ENCODE measurements around the gene OR52A1.
"Not testable (repeated sequence)": the region's sequence is repeated elsewhere in the genome, so short reads cannot be mapped to it uniquely, and the experiment has no call there.

OR52A1 gene

DNA sequence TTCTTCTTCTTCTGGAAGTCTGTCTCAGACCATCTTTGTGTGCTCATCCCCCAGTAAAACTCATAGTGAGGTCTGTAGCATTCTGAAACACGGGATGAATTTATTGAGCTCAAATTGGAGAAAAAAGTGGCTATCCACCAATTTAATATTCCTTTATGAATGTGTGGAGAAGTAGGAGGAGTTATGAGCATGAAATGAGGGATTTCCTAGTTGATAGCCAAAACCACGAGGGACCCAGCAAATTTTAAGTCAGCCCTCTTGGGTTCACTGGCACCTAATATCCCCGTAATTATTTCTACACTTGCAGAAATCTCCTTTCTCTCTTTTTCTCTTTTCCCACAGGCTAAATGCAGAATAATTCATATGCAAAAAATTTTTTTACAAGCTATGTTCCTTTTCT lies at the start of gene OR52A1:
OR52A1 (minus strand) TSS at position 101 of the 400 bp plus-strand sequence. CDS start 2,388 bp downstream, outside the sequence.
- DNase-seq, result no peak

DNA sequence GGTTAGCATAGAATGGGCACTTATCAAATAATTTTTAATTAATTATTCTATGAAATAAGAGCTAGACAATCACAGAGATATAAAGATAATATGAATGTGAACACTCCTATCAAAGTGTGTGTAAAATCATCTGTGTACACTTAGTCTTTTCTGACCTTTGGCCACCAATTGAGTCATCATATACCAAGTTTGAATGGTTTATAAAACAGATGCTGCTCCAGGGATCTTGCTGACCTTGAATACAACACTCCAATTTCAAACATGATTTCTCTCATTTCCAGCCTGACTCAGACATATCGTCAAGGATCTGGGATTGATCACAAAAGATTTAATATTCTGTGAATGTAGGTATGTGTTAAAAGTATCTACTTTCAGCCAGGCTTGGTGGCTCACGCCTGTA lies 48.8 kb upstream of the OR52A1 start:
- no peak for DNase-seq

DNA sequence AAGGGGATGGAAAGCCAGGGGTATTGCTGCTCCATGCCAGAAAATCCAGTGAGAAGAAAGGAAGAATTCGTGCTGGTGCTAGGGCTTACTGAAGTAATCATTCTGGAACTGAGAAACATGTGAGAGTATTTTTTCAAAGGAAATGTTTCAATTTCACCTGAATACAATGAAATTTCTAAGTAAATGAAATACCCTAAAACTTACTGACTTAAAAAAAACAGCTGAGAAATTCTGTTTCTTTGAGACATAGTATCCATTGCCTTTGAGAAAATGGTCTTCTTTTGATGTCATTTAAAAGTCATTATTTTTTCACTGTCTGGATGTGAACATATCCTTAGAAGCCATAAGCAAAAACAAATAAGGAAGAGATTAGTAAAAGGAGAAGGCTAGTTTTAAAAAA lies 46.0 kb upstream of the OR52A1 start, which contains the start of gene OR51V1:
OR51V1 (minus strand) TSS at position 101 of the 400 bp plus-strand sequence; CDS start at position 101, 0 bp downstream.
- no peak for DNase-seq

DNA sequence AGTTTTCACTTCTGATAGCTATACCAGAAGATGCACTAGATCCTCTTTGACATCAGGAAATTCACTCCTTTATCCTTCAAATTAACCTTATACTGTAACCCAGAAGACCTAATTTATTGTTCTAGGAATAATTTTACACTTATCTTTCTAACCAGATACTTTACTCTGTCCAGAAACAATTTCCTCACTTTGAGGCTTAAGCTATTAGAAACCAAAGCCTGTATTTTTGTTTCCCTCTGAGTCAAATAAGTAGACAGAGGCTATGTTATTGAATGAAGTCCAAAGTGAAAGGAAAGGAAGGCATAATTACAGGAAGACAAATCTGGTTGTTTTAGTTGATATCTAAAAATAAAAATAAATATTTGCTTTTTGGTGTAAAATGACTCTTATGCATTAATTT lies 43.7 kb upstream of the OR52A1 start:
- no peak for DNase-seq

DNA sequence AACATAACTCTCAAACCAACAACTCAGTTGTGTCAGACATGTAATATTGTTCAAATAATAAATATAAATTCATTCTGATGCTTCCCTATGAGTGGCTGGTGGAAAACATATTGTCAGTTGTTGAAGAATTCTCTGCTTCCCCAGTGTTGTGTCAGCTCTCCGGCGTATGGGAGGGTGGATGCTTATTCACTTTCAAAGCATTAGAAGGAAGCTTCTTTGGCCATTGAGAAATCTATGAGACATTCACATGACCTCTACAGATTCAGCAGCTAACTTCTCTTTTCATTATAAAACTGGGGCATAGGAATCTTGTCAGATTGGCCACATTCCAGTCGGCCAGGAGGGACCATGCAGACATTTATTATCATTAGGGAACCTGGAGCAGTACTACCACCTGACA lies 43.0 kb upstream of the OR52A1 start:
- peak; percentile 33 for DNase-seq

DNA sequence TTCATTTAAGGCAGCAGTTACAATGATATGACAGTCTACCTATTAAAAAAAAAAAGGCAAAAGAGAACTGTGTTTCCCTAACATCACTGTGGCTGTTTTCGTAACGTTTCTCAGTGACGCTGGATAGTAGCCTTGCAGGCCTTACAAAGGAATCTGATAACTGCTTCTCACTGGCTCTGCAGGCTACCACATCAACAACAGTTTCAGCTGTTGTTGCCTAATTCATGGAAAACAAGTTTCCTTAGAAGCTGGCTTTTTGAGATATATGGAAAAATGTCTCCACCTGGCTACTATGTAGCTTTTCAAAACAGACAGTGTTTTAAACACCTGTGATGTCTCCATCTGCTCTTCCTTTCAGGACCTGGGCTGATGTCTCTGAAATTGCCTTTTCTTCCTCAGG lies 42.2 kb upstream of the OR52A1 start:
- no peak for DNase-seq

DNA sequence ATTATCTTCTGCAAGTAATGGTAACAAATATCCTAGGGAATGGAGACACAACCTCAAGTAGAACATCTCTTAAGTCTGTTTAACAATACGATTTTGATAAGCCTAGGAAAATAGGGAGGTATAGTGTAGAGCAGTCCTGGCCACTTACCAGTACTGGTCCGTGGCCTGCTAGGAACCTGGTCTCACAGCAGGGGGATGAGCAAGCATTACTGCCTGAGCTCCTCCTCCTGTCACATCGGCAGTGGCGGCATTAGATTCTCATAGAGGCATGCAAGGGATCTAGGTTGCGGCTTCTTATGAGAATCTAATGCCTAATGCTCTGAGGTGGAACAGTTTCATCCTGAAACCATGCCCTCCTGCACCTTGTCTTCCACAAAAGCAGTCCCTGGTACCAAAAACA lies 41.5 kb upstream of the OR52A1 start:
- no peak for DNase-seq

DNA sequence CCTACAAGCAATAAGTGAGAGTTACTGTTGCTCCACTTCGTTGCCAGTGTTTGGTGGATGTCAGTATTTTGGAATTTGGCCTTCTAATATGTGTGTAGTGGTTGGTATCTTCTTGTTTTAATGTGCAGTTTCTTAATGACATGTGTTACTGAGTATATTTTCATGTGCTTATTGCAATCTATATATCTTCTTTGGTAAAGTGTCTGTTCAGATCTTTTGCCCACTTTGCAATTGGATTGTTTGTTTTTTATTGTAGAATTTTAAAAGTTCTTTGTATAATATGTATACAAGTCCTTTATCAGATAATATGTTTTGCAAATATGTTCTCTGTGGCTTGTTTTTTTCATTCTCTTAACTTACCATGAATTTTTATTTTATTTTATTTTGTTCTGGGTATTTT lies 38.2 kb upstream of the OR52A1 start:
- DNase-seq, result no peak

DNA sequence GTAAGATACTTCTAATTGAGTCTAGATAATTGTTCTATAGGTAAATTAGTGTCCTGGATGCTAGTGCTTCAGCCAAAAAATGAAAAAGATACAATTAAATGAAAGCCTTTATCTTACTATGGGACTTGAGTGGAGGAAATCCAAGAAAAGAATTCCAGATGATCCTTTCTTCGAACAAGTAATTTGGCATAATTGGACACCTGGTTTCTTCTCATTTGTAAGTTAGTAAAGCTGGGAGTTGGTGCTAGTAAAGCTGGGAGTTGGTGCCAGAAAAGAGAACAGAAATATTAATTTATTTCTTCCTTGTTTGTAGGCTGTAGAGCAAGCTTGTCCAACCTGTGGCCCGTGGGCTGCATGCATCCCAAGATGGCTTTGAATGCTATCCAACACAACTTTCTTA lies 33.6 kb upstream of the OR52A1 start:
- no peak for DNase-seq

DNA sequence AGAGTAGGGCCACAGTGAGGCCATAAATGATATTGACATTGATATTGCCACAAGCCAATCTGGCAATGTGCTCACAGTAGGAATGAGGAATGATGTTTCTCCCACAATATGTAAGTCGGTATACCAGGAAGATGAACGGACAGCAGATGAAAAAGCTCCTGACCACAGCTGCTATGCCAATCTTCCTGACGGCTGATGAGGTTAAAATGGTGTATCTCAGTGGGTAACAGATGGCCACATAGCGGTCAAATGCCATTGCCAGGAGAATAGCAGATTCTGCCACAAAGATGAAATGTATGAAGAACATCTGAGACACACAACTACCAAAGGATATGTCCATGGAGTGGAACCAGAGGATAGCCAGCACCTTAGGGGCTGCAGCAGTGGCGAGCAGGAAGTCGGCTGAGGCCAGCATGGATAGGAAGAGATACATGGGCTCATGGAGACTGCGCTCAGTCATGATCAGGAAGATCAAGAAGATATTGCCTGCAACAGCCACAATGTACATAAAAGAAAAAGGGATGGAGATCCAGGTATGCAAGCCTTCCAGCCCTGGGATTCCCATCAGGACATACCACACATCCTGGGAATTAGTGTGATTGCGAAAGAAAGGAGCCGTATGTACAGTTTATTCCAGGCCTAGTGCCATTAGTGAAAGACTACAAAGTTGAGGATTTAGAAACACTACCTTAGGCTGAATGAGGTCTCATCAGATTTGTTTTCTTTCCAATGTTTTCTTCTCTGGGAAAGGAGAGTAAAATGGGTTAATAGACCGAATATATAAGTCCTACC lies 23.7 kb upstream of the OR52A1 start:
- DNase-seq, result no peak

DNA sequence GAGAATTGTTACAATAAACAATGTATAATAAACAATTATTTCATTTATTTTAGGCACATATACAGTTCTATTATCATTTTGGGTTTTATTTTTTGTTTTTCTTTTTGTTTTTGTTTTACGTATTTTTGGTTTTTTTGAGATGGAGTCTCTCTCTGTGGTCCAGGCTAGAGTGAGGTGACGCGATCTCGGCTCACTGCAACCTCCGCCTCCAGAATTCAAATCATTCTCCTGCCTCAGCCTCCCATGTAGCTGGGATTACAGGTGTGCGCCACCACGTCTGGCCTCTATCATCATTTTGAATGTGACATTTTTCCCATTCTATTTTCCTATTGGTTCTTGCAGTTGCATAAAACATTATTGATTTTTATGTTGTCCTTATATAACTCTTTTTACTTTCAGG lies 20.4 kb upstream of the OR52A1 start:
- no peak for DNase-seq

DNA sequence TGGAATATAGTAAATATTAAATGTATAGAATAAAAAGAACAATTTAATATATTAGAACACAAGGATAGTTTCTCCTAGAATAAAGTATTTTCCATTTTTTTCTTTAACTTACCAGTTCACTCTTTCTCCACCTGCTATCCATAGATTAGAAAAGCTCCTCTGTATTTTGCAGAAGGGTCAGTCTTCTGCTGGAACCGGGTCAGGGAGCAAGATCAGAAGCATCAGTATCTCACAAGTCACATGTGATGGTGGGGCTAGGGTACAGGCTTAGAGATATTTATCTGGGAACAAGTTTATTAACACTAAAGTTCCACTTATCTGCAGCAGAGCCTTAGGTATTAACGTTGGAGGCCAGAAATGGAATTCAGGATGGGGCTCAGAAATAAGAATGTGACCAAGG lies 17.3 kb upstream of the OR52A1 start:
- no peak for DNase-seq

DNA sequence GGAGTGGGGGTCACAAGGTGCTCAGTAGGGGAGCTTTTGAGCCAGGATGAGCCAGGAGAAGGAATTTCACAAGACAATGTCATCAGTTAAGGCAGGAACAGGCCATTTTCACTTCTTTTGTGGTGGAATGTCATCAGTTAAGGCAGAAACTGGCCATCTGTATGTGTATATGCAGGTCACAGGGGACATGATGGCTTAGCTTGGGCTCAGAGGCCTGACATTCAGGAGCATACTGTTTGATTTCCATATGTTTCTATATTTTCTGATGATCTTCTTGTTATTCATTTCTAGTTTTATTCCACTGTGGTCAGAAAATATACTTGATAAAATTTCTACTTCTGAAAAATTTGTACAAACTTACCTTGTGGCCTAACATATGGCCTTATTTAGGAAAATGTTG lies 11.3 kb upstream of the OR52A1 start:
- DNase-seq, result not testable (repeated sequence)

DNA sequence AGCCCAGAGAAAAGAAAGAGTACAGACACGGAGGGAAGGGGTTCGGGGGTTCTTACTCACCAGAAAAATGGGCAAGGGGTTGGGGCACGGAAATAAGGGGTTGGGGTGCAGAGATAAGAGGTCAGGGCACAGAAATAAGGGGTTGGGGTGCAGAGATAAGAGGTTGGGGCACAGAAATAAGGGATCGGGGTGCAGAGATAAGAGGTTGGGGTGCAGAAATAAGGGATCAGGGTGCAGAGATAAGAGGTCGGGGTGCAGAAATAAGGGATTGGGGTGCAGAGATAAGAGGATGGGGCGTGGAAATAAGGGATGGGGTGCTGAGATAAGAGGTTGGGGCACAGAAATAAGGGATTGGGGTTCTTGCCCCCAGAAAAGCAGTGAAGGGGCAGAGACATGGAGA lies 10.2 kb upstream of the OR52A1 start:
- DNase-seq, result not testable (repeated sequence)

DNA sequence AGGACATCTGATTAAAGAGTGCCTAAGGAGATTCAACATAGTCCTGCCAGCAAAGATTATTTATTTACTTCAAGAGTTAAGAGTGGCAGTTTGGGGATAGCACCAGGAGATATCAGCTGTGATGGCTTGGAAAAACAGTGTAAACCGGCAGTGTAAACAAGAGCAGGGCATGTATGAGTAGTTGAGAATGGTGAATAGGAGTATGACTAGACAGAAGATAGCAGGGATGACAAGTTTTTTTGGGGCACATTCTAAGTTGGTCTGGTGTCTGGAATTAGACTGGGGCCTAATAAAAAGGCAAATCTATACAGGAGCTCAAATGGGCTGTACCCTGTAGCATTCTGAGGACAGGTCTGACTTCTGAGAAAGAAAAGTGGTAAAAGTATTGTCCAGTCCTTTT lies 6.5 kb upstream of the OR52A1 start:
- not testable (repeated sequence) for DNase-seq

DNA sequence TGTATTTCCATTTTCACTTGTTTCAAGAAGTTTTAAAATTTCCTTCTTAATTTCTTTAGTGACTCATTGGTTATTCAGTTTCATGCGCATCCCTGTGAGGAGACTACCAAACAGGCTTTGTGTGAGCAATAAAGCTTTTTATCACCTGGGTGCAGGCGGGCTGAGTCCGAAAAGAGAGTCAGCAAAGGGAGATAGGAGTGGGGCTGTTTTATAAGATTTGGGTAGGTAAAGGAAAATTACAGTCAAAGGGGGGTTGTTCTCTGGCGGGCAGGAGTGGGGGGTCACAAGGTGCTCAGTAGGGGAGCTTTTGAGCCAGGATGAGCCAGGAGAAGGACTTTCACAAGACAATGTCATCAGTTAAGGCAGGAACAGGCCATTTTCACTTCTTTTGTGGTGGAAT lies 5.7 kb upstream of the OR52A1 start:
- not testable (repeated sequence) for DNase-seq

DNA sequence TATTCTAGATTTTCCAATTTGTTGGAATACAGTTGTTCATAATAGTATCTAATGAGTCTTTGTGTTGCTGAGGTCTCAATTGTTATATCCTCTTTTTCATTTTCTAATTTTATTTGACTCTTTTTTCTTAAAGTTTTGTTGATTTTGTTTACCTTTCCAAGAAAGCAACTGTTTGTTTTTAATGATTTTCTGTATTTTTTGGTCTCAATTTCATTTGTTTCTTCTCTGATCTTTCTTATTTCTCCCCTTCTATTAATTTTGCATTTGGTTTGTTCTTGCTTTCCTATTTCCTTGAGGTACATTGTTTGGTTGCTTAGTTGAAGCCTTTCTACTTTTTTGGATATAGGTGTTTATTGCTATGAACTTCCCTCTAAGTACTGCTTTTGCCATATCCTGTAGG lies 5.2 kb upstream of the OR52A1 start:
- DNase-seq, result no peak

DNA sequence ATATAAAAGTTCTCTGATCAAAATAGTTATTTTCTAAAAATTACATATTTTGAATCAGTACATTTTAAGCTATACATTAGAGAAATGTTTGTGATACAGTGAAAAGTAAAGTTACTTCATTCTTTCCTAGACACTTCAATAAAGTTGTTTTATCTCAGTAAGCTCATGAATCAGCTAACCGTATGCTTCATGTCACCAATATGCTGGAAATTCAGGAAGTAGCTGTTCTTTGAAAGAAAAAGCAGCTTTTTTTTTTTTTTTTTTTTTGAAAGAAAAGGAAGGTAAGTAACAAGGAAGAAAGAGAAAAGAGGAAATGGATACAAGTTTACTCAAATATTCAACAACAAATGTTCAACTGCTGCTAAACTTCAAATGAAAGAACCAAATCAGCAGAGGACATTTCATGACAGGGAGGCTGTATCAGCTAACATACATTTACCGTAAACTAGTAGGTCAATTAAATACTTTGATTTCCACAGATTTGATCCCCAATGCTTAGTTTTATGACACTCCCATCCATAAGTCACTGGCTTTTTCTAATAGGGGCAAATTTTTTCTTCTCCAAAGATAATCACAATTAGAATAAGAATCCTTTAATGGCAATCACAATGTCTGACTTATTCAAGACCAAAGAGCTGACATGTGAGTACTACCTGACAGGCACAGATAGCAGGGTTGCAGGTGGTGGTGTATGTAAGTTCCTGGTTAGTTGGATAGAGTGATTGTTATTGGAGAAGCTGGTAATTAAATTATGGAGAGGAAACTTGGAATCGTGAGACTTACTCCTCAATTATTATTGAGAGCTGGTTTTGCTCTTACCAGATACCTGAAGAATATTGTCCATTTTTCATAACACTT lies 754 bp downstream of the OR52A1 start:
- peak; percentile 53 for DNase-seq

DNA sequence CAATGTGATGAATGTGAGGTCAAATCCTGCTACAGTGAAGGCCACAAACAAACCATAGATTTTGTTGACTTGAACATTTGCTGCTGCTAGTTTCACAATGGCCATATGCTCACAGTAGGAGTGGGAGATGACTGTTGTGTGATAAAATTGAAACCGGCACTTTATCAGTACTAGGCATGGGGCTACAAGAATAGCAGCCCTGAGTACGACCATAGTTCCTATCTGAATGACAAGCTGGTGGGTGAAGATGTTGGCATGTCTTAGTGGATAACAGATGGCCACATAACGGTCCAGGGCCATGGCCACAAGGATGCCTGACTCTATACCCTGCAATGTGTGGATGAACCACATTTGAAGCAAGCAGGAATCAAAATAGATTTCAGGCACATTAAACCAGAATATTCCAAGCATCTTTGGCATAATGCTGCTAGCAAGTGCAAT lies 2.8 kb downstream of the OR52A1 start:
- DNase-seq, result no peak

DNA sequence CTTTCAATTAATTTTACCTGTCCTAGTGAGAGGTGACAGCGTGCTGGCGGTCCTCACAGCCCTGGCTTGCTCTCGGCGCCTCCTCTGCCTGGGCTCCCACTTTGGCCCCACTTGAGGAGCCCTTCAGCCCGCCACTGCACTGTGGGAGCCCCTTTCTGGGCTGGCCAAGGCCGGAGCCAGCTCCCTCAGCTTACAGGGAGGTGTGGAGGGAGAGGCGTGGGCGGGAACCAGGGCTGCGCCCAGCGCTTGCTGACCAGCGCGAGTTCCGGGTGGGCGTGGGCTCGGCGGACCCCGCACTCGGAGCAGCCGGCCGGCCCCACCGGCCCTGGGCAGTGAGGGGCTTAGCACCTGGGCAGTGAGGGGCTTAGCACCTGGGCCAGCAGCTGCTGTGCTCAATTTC lies 10.4 kb downstream of the OR52A1 start:
- DNase-seq, result not testable (repeated sequence)

DNA sequence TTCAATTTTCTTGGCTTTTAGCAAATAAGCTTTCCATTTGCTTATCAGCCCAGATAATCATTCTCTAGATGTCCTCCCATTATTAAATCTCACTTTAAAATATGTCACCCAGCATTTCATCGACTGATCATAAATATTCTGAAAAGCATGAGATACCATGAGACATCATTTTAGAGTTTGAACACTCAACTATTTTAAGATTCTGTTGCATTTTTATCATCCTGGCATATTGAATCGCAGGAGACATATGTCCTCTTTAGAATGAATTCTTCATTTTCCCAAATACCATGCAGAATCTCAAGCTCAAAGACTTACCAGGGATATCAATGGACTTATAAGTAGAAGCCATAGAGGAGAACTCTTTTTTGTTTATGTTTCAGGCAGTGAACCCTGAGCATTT lies 16.6 kb downstream of the OR52A1 start, which contains the start of gene OR52A5:
OR52A5 (minus strand) TSS at position 361 of the 400 bp plus-strand sequence. CDS start 5,714 bp downstream, outside the sequence.
- no peak for DNase-seq

DNA sequence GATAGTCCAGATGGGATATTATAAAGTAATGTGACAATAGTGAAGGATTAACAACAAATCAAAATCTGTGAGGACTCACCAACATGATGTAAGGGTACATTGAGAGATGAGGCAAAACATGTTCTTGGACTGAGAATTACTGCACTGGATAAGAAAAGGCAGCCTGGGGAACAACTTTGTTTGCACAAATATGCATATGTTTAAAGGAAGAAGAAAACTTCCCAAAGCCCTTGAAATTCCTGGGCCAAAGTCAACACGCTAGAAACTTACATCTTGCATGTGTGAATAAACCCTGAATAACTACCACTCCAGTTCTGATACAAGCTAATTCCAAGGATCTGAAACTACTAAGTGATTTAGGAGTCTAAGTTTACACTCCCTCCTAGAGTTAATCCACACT lies 17.5 kb downstream of the OR52A1 start:
- DNase-seq, result no peak

DNA sequence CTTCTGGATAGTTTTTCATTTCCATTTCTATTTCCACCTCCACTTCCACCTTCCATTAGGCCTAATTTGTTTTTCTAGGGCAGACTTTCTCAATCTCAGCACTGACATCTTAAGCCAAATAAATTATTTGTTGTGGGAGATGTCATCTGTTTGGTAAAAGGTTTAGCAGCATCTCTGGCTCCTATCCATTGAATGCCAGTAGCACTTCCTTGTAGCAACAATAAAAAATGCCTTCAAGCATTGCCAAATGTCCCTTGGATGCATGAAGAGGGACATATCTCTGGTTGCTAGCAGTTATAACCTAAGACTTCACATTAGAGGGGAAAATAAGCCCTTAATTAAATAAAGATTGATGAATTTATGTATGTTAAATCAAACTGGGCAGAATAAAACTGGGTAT lies 18.3 kb downstream of the OR52A1 start:
- DNase-seq, result no peak

Measured in MV-4-11 (cell line).